Measurements from ENCODE around the gene EFHB. TPM values are rescaled to one million over a fixed set of nuclear protein-coding genes. Genes with fewer than 3 reads are reported as not detected.
A peak's percentile ranks its signal among the peaks of the same experiment; 100 is the strongest.

Gene EFHB
- total and polyA plus RNA-seq, 10 of the 15 experiments (the other 5 are each of a cell fraction or from before 2014, with no cell fraction given): 0.12 to 0.95 (median 0.53) TPM; not detected in 3

DNA sequence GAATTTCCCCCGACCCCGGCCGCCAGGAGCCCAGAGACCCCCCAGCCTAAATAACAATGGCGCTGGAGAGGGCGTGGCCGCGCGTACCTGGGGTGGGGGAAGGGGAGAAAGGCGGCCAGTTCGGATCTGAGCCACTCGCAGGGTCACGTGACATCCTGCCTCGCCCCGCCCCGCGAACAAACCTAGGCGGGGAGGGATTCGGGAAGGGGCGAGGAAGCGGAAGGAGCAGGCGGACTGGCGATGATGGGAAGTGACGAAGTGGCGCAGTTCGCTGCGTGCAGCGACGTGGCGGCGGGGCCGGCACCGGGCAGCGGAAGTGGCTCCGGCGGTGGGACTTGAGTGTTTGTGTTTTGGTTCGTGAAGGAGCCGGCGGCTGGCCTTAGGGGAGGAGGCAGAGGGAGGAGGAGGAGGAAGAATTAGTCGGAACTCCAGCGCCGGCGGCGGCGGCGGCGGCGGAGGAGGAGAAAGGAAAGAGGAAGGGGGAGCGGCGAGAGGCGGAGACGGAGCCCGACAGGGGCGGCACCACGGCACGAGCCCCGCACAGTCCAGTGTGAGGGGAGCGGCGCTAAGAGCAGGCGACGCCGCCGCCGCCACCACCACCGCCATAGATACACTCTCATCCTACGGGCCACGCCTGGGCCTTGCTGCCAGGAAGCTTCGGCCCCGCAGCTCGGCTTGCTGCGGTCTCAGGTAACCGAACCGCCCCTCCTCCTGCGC is 13.0 kb upstream of the EFHB start, which contains the start of gene RAB5A:
Gene RAB5A, plus strand, starts transcription at position 266 of the 717 bp plus-strand sequence. CDS start 3,802 bp downstream, outside the sequence.
- SMC1A ChIA-PET (ENCODE audit: uncharacterized antibody, unreplicated experiment): interaction anchor here (0.6 to 1.9 kb wide), 5 partner anchors 16 to 241 kb away, joined by 3 to 4 read pairs (median 3); no protein-coding TSS in a partner anchor
- peaks cover 3% of the 10 kb centered on the region; the same call in 1 of the 2 replicates for H3K4me1 ChIP-seq (ENCODE audit: control insufficient read depth, insufficient read depth, low read length)
- peak within 1 kb of the TSS; percentile 86 for H2AFZ ChIP-seq (ENCODE audit: control insufficient read depth, low read depth, low read length)
- intact Hi-C loops (cut with micrococcal nuclease; ENCODE audit: unreplicated experiment): loop anchor here (1.0 to 5.0 kb wide), 4 partner anchors 14 to 239 kb away; partner anchors contain the start of gene SGO1
- BruUV-seq (replicated peaks): no TSS peak
- H3K27ac ChIP-seq (ENCODE audit: control insufficient read depth, insufficient read depth): peak within 1 kb of the TSS; percentile 91
- peak within 1 kb of the TSS; percentile 90 for H3K4me2 ChIP-seq (ENCODE audit: control insufficient read depth, insufficient read depth)
- DNase-seq (ENCODE audit: low read depth, low spot score): peak; percentile 94
- CTCF ChIA-PET: interaction anchor here (0.9 to 1.5 kb wide), 2 partner anchors 179 to 240 kb away, joined by 3 to 6 read pairs; no protein-coding TSS in a partner anchor
- peaks cover 51% of the 10 kb centered on the region for H3K79me2 ChIP-seq (ENCODE audit: control insufficient read depth, insufficient read depth, low read length)
- no peaks in the 10 kb centered on the region for H3K27me3 ChIP-seq (replicated peaks in 1 of 2; ENCODE audit: control insufficient read depth in 2 of 2, insufficient read depth in 2 of 2, low read length in 1 of 2)
- peak; percentile 96 for FAIRE-seq
- WGBS (ENCODE audit: insufficient coverage, insufficient replicate concordance, low lambda C conversion rate, missing lambda C conversion rate): 2% methylated on average over 43 of the region's 73 CpGs
- no peaks in the 10 kb centered on the region for H4K20me1 ChIP-seq (ENCODE audit: control insufficient read depth, insufficient read depth)
- H3K9me3 ChIP-seq (replicated peaks; ENCODE audit: control insufficient read depth, insufficient read depth, low read length): no peaks in the 10 kb centered on the region
- RAD21 ChIA-PET (ENCODE audit: unreplicated experiment): interaction anchor here (1.1 to 2.3 kb wide), 5 partner anchors 60 to 237 kb away, joined by 4 to 8 read pairs (median 6); partner anchors contain the start of gene KAT2B
- in situ Hi-C loops (cut with MboI): loop anchor here (5.0 kb wide), 1 partner anchor 240 kb away; the partner anchor contains the start of gene SGO1
- peak; percentile 92 for ATAC-seq
- H3K9ac ChIP-seq (ENCODE audit: control insufficient read depth, insufficient read depth, low read length): peak within 1 kb of the TSS; percentile 89
- peak within 1 kb of the TSS; percentile 89 for H3K4me3 ChIP-seq
- H3K36me3 ChIP-seq (ENCODE audit: control insufficient read depth in 2 of 2, insufficient read depth in 2 of 2, low read length in 1 of 2): peaks cover 0 to 13% of the 10 kb centered on the region in 2 experiments; a peak in 2 of 4 replicates
- POLR2A ChIA-PET: interaction anchor here (0.5 to 1.4 kb wide), 4 partner anchors 134 to 239 kb away, joined by 3 to 5 read pairs (median 4); partner anchors contain the start of gene SGO1
- TF ChIP-seq CHD4 (IDR thresholded peaks at IDR 0.05) (no peak), TBL1XR1 (IDR thresholded peaks at IDR 0.05; ENCODE audit: low read depth, low read length) (peak; percentile 51; the same call in 1 of the 2 replicates), MTA3 (IDR thresholded peaks at IDR 0.05; ENCODE audit: borderline replicate concordance, low read length) (no peak), CBX3 (IDR thresholded peaks at IDR 0.05; ENCODE audit: borderline replicate concordance, low read depth) (no peak), CHD2 (IDR thresholded peaks at IDR 0.05; ENCODE audit: borderline replicate concordance, low read depth, low read length) (peak; percentile 84), BACH1 (IDR thresholded peaks at IDR 0.05; ENCODE audit: borderline replicate concordance) (peak; percentile 51; the same call in 1 of the 2 replicates), STAT1 (conservative IDR thresholded peaks at IDR 0.05) (0 out of 2 replicates have a peak, but pooled peaks have one; percentile 14), YBX1 (IDR thresholded peaks at IDR 0.05) (no peak), DPF2 (IDR thresholded peaks at IDR 0.05) (peak; percentile 37; the same call in 1 of the 2 replicates), BMI1 (IDR thresholded peaks at IDR 0.05; ENCODE audit: borderline replicate concordance) (no peak)
- TF ChIP-seq, protein P1, sequence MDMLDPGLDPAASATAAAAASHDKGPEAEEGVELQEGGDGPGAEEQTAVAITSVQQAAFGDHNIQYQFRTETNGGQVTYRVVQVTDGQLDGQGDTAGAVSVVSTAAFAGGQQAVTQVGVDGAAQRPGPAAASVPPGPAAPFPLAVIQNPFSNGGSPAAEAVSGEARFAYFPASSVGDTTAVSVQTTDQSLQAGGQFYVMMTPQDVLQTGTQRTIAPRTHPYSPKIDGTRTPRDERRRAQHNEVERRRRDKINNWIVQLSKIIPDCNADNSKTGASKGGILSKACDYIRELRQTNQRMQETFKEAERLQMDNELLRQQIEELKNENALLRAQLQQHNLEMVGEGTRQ (IDR thresholded peaks at IDR 0.05; ENCODE audit: borderline replicate concordance, low read depth, low read length): peak; percentile 87
- TF ChIP-seq, protein P2, sequence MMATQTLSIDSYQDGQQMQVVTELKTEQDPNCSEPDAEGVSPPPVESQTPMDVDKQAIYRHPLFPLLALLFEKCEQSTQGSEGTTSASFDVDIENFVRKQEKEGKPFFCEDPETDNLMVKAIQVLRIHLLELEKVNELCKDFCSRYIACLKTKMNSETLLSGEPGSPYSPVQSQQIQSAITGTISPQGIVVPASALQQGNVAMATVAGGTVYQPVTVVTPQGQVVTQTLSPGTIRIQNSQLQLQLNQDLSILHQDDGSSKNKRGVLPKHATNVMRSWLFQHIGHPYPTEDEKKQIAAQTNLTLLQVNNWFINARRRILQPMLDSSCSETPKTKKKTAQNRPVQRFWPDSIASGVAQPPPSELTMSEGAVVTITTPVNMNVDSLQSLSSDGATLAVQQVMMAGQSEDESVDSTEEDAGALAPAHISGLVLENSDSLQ (IDR thresholded peaks at IDR 0.05): peak; percentile 62
- TF ChIP-seq, protein P3, sequence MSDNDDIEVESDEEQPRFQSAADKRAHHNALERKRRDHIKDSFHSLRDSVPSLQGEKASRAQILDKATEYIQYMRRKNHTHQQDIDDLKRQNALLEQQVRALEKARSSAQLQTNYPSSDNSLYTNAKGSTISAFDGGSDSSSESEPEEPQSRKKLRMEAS (IDR thresholded peaks at IDR 0.05; ENCODE audit: low read depth, low read length): peak; percentile 58
- TF ChIP-seq, protein P4, sequence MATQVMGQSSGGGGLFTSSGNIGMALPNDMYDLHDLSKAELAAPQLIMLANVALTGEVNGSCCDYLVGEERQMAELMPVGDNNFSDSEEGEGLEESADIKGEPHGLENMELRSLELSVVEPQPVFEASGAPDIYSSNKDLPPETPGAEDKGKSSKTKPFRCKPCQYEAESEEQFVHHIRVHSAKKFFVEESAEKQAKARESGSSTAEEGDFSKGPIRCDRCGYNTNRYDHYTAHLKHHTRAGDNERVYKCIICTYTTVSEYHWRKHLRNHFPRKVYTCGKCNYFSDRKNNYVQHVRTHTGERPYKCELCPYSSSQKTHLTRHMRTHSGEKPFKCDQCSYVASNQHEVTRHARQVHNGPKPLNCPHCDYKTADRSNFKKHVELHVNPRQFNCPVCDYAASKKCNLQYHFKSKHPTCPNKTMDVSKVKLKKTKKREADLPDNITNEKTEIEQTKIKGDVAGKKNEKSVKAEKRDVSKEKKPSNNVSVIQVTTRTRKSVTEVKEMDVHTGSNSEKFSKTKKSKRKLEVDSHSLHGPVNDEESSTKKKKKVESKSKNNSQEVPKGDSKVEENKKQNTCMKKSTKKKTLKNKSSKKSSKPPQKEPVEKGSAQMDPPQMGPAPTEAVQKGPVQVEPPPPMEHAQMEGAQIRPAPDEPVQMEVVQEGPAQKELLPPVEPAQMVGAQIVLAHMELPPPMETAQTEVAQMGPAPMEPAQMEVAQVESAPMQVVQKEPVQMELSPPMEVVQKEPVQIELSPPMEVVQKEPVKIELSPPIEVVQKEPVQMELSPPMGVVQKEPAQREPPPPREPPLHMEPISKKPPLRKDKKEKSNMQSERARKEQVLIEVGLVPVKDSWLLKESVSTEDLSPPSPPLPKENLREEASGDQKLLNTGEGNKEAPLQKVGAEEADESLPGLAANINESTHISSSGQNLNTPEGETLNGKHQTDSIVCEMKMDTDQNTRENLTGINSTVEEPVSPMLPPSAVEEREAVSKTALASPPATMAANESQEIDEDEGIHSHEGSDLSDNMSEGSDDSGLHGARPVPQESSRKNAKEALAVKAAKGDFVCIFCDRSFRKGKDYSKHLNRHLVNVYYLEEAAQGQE (IDR thresholded peaks at IDR 0.05; ENCODE audit: low read depth, low read length): no peak
- TF ChIP-seq, protein P5, sequence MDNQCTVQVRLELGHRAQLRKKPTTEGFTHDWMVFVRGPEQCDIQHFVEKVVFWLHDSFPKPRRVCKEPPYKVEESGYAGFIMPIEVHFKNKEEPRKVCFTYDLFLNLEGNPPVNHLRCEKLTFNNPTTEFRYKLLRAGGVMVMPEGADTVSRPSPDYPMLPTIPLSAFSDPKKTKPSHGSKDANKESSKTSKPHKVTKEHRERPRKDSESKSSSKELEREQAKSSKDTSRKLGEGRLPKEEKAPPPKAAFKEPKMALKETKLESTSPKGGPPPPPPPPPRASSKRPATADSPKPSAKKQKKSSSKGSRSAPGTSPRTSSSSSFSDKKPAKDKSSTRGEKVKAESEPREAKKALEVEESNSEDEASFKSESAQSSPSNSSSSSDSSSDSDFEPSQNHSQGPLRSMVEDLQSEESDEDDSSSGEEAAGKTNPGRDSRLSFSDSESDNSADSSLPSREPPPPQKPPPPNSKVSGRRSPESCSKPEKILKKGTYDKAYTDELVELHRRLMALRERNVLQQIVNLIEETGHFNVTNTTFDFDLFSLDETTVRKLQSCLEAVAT (IDR thresholded peaks at IDR 0.05): 0 out of 2 replicates have a peak, but pooled peaks have one; percentile 32

Measured in GM12878 (cell line).